ENCODE data around the gene TRABD2B. TPM values are rescaled to one million over a fixed set of nuclear protein-coding genes. Genes with fewer than 3 reads are reported as not detected.

Gene TRABD2B
- total and polyA plus RNA-seq, 2 of the 4 experiments (the other 2 are of a cell fraction): not detected

DNA sequence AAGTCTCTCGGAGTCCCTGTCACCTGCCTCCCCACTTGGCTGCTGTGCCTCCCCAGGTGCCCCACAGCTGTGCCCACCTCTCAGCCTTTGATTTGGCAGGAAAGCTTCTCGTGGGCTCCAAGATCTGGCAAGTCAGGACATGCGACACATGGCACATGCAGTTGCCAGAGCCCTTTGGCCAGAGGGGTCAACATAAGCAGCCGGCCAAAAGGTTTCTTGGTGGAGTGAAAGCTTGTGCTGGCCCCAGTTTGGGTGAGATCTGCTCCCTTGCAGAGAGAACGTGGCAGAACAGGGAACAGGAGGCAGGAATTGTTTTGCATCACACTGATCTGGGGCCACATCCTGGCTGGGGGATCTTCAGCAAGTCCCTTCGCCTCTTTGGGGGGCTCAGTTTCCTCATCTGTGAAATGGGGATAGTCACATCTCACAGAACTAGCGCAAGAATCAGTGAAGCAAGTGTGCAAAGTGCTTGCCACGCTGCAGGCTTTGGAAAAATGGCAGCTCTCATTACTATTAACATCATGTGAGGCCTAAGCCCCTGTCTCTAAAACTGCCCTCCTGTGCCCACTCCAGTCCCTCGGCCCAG is 232.6 kb downstream of the TRABD2B start:
- H4K20me1 ChIP-seq (ENCODE audit: insufficient read depth, low read length): no peaks in the 10 kb centered on the region
- no peaks in the 10 kb centered on the region for H3K9me3 ChIP-seq (ENCODE audit: control insufficient read depth, insufficient read depth, low read length)
- H2BK5ac ChIP-seq (ENCODE audit: low read depth, low read length, poor library complexity, severe bottlenecking): no peak overlapping the region
- no peak overlapping the region for H3K56ac ChIP-seq (ENCODE audit: extremely low read depth, insufficient read depth, low read length)
- H2BK15ac ChIP-seq (ENCODE audit: low read depth, low read length): no peak overlapping the region
- WGBS, 2 experiments (ENCODE audit: extremely low coverage in 2 of 2, insufficient read length in 1 of 2): 61% methylated on average over 4 of the region's 9 CpGs; no CpG with 5 or more reads in 1 of the 2 experiments
- no peak overlapping the region for H4K5ac ChIP-seq (ENCODE audit: low read depth, low read length)
- H3K27ac ChIP-seq (ENCODE audit: insufficient read depth, low read length): no peak overlapping the region
- H3K9me1 ChIP-seq (ENCODE audit: insufficient read depth, low read length): no peaks in the 10 kb centered on the region
- CTCF ChIA-PET: no interaction called here
- no peaks in the 10 kb centered on the region for H3K79me1 ChIP-seq (ENCODE audit: low read depth in 1 of 2, low read length in 2 of 2)
- H4K91ac ChIP-seq (ENCODE audit: insufficient read depth, low read depth, low read length): no peak overlapping the region
- TF ChIP-seq FOS (IDR thresholded peaks at IDR 0.05; ENCODE audit: low read depth, low read length): no peak
- no peak for TF ChIP-seq BHLHE40 (IDR thresholded peaks at IDR 0.05; ENCODE audit: low read depth, low read length)
- no peak for TF ChIP-seq RAD21 (IDR thresholded peaks at IDR 0.05; ENCODE audit: low read length)
- no peak for TF ChIP-seq CEBPB (IDR thresholded peaks at IDR 0.05; ENCODE audit: low read depth, low read length)
- no peak for TF ChIP-seq MAZ (IDR thresholded peaks at IDR 0.05; ENCODE audit: borderline replicate concordance, low read depth, low read length)
- TF ChIP-seq, protein P1, sequence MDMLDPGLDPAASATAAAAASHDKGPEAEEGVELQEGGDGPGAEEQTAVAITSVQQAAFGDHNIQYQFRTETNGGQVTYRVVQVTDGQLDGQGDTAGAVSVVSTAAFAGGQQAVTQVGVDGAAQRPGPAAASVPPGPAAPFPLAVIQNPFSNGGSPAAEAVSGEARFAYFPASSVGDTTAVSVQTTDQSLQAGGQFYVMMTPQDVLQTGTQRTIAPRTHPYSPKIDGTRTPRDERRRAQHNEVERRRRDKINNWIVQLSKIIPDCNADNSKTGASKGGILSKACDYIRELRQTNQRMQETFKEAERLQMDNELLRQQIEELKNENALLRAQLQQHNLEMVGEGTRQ (IDR thresholded peaks at IDR 0.05; ENCODE audit: low read depth, low read length): no peak
- no peak for TF ChIP-seq MAFK (IDR thresholded peaks at IDR 0.05; ENCODE audit: low read depth, low read length)
- TF ChIP-seq MXI1 (IDR thresholded peaks at IDR 0.05; ENCODE audit: borderline replicate concordance, low read depth, low read length): no peak
- TF ChIP-seq, protein P2, sequence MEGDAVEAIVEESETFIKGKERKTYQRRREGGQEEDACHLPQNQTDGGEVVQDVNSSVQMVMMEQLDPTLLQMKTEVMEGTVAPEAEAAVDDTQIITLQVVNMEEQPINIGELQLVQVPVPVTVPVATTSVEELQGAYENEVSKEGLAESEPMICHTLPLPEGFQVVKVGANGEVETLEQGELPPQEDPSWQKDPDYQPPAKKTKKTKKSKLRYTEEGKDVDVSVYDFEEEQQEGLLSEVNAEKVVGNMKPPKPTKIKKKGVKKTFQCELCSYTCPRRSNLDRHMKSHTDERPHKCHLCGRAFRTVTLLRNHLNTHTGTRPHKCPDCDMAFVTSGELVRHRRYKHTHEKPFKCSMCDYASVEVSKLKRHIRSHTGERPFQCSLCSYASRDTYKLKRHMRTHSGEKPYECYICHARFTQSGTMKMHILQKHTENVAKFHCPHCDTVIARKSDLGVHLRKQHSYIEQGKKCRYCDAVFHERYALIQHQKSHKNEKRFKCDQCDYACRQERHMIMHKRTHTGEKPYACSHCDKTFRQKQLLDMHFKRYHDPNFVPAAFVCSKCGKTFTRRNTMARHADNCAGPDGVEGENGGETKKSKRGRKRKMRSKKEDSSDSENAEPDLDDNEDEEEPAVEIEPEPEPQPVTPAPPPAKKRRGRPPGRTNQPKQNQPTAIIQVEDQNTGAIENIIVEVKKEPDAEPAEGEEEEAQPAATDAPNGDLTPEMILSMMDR (conservative IDR thresholded peaks at IDR 0.05; ENCODE audit: low read depth, low read length): no peak
- no peak for TF ChIP-seq CHD1 (IDR thresholded peaks at IDR 0.05; ENCODE audit: low read depth, low read length)
- TF ChIP-seq, protein P3, sequence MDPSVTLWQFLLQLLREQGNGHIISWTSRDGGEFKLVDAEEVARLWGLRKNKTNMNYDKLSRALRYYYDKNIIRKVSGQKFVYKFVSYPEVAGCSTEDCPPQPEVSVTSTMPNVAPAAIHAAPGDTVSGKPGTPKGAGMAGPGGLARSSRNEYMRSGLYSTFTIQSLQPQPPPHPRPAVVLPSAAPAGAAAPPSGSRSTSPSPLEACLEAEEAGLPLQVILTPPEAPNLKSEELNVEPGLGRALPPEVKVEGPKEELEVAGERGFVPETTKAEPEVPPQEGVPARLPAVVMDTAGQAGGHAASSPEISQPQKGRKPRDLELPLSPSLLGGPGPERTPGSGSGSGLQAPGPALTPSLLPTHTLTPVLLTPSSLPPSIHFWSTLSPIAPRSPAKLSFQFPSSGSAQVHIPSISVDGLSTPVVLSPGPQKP (IDR thresholded peaks at IDR 0.05; ENCODE audit: borderline replicate concordance, low read depth, low read length): no peak
- no peak for TF ChIP-seq RCOR1 (IDR thresholded peaks at IDR 0.05; ENCODE audit: insufficient replicate concordance, low read length)
- no peak for TF ChIP-seq RFX5 (IDR thresholded peaks at IDR 0.05; ENCODE audit: low read depth, low read length)
- TF ChIP-seq POLR2A (IDR thresholded peaks at IDR 0.05; ENCODE audit: low read depth, low read length): no peak
- TF ChIP-seq SMC3 (IDR thresholded peaks at IDR 0.05; ENCODE audit: low read depth, low read length): no peak
- no peak for TF ChIP-seq NFE2L2 (IDR thresholded peaks at IDR 0.05; ENCODE audit: low read depth, low read length)
- no peak overlapping the region for H3K18ac ChIP-seq (ENCODE audit: low read depth, low read length)
- H2AK5ac ChIP-seq (ENCODE audit: low read depth, low read length): no peak overlapping the region
- H3K9ac ChIP-seq (ENCODE audit: low read depth, low read length): no peak overlapping the region
- intact Hi-C loops (cut with micrococcal nuclease): no loop called here
- H2BK20ac ChIP-seq (ENCODE audit: low read depth, low read length): no peak overlapping the region
- BruUV-seq (replicated peaks): no TSS peak
- no peak overlapping the region for H3K4me2 ChIP-seq (ENCODE audit: low read depth, low read length)
- dilution Hi-C loops (cut with HindIII; ENCODE audit: low sequenced_read_pairs, unreplicated experiment): no loop called here
- ATAC-seq (ENCODE audit: low read depth) (no peak), DNase-seq (no peak)
- H2AFZ ChIP-seq (replicated peaks; ENCODE audit: low read length, poor library complexity): no peak overlapping the region
- H3K23ac ChIP-seq (ENCODE audit: low read depth, low read length): no peak overlapping the region
- H4K8ac ChIP-seq (ENCODE audit: low read depth in 2 of 2, low read length in 2 of 2): no peak overlapping the region
- in situ Hi-C loops (cut with MboI; ENCODE audit: low sequenced_read_pairs): no loop called here
- no peak overlapping the region for H2BK120ac ChIP-seq (ENCODE audit: low read depth, low read length)
- no peak overlapping the region for H3K4ac ChIP-seq (ENCODE audit: low read depth, low read length)
- no peak overlapping the region for H2AK9ac ChIP-seq (replicated peaks; ENCODE audit: low read depth, low read length, poor library complexity)
- no peak overlapping the region for H3K4me3 ChIP-seq (ENCODE audit: insufficient read depth, low read depth, low read length)
- POLR2A ChIA-PET (ENCODE audit: unreplicated experiment): no interaction called here
- no peaks in the 10 kb centered on the region for H3K36me3 ChIP-seq (ENCODE audit: control insufficient read depth, insufficient read depth, low read length)
- peaks cover 3% of the 10 kb centered on the region; the same call in 1 of the 2 replicates for H3K27me3 ChIP-seq (ENCODE audit: control insufficient read depth, insufficient read depth, low read length)
- H3K14ac ChIP-seq (replicated peaks; ENCODE audit: low read depth, low read length): no peak overlapping the region
- no peaks in the 10 kb centered on the region for H3K4me1 ChIP-seq (ENCODE audit: control insufficient read depth, insufficient read depth, low read length)
